Posterior cingulate gyrus (tissue), 11 donors: Measurements from ENCODE around the gene NR3C1.
A peak's percentile ranks its signal among the peaks of the same experiment; 100 is the strongest.

Source experiments
- DNase-seq, 10 donors: peaks; one replicate each; pipeline versions ENCODE4 v3.0.0 to v3.0.0-alpha.2; 2020 to 2021; ENCODE audit warnings: mixed read lengths in 3 of 10
- intact Hi-C: fragments of 100-400 bp; cut with DNase I; formaldehyde crosslinking; loops from one replicate; pipeline ENCODE4 v1.15.1; 2023

Gene NR3C1

GRCh38 chr5:143427122-143427735 lies 23.7 kb upstream of the NR3C1 start:
- intact Hi-C loops, result no loop called here

GRCh38 chr5:143426437-143426991 lies 23.0 kb upstream of the NR3C1 start:
- DNase-seq, result no peak
- intact Hi-C loops, result no loop called here

More at GRCh38 chr5:143427122-143427735, 23.7 kb upstream of the NR3C1 start:
- no peak for DNase-seq

GRCh38 chr5:143425835-143426234 lies 22.3 kb upstream of the NR3C1 start:
- no peak for DNase-seq
- intact Hi-C loops, result no loop called here

GRCh38 chr5:143418140-143418866 lies 14.8 kb upstream of the NR3C1 start:
- no peak for DNase-seq
- intact Hi-C loops, result no loop called here

- intact Hi-C loops, result no loop called here
- DNase-seq, result no peak
These were observed 14.1 kb upstream of the NR3C1 start for GRCh38 chr5:143417503-143418139.

- DNase-seq, result no peak
- intact Hi-C loops, result no loop called here
These were observed 12.9 kb upstream of the NR3C1 start for GRCh38 chr5:143416411-143416810.

- peak in 2 of 10 donors; percentile 54 to 77 for DNase-seq
- intact Hi-C loops, result no loop called here
These were observed 10.6 kb upstream of the NR3C1 start for GRCh38 chr5:143413958-143414669.

GRCh38 chr5:143412661-143413342 lies 9.3 kb upstream of the NR3C1 start:
- intact Hi-C loops, result no loop called here
- no peak for DNase-seq

GRCh38 chr5:143409926-143410325 lies 6.4 kb upstream of the NR3C1 start:
- intact Hi-C loops, result loop anchor here (10.0 kb wide), 1 partner anchor 305 kb away; no protein-coding TSS in a partner anchor
- no peak for DNase-seq

GRCh38 chr5:143406408-143406807 lies 2.9 kb upstream of the NR3C1 start:
- DNase-seq, result no peak
- intact Hi-C loops, result loop anchor here (10.0 kb wide), 1 partner anchor 302 kb away; no protein-coding TSS in a partner anchor

- intact Hi-C loops, result loop anchor here (2.0 to 10.0 kb wide), 2 partner anchors 301 to 419 kb away; no protein-coding TSS in a partner anchor
- DNase-seq, result no peak
These were observed 2.3 kb upstream of the NR3C1 start for GRCh38 chr5:143405849-143406098.

GRCh38 chr5:143405063-143405848 lies 1.8 kb upstream of the NR3C1 start:
- DNase-seq, result peak; percentile 78 to 97 (median 84)
- intact Hi-C loops, result loop anchor here (2.0 to 10.0 kb wide), 2 partner anchors 300 to 420 kb away; no protein-coding TSS in a partner anchor

GRCh38 chr5:143404416-143405062 lies 1.1 kb upstream of the NR3C1 start:
- DNase-seq, result peak; percentile 51 to 92 (median 62)
- intact Hi-C loops, result loop anchor here (2.0 to 10.0 kb wide), 4 partner anchors 182 to 482 kb away; no protein-coding TSS in a partner anchor

GRCh38 chr5:143403334-143403592 lies 223 bp downstream of the NR3C1 start:
- DNase-seq, result no peak
- intact Hi-C loops, result loop anchor here (5.0 to 10.0 kb wide), 3 partner anchors 181 to 481 kb away; no protein-coding TSS in a partner anchor

GRCh38 chr5:143402553-143403333 lies 743 bp downstream of the NR3C1 start:
- intact Hi-C loops, result loop anchor here (5.0 to 10.0 kb wide), 3 partner anchors 180 to 480 kb away; no protein-coding TSS in a partner anchor
- DNase-seq, result peak; percentile 29 to 93 (median 54)

- intact Hi-C loops, result loop anchor here (5.0 to 10.0 kb wide), 3 partner anchors 180 to 480 kb away; no protein-coding TSS in a partner anchor
- no peak for DNase-seq
These were observed 1.4 kb downstream of the NR3C1 start for GRCh38 chr5:143402017-143402552.

GRCh38 chr5:143401227-143402016 lies 2.1 kb downstream of the NR3C1 start:
- intact Hi-C loops, result loop anchor here (5.0 to 10.0 kb wide), 3 partner anchors 179 to 479 kb away; no protein-coding TSS in a partner anchor
- no peak for DNase-seq
